Thyroid gland (tissue), 4 donors: ENCODE measurements around the gene WDFY2. TPM values are rescaled to one million over a fixed set of nuclear protein-coding genes. Genes with fewer than 3 reads are reported as not detected.

Source experiments
- DNase-seq, 2 donors: peaks; one replicate each; pipeline ENCODE4 v3.0.0-alpha.2; 2019
- H3K27ac ChIP-seq, 3 donors: fragments of 200-600 bp; sonication (generic); 1 replicate in 2 of 3; 2 replicates in 1 of 3; pipeline ENCODE4 v1.5.1; 2016 to 2019; ENCODE audit warnings: mild to moderate bottlenecking in 1 of 3, moderate library complexity in 1 of 3
- H3K27me3 ChIP-seq: fragments of 200-600 bp; sonication (generic); one replicate; pipeline ENCODE4 v1.5.1; 2019
- H3K36me3 ChIP-seq, 2 donors: fragments of 200-600 bp; sonication (generic); one replicate each; pipeline ENCODE4 v1.5.1; 2016 to 2019
- H3K4me1 ChIP-seq, 2 donors: fragments of 200-600 bp; sonication (generic); one replicate each; pipeline ENCODE4 v1.5.1; 2017 to 2019
- H3K4me3 ChIP-seq, 3 donors: fragments of 200-600 bp; sonication (generic); replicated peaks in 1 of 3; 1 replicate in 2 of 3; 2 replicates in 1 of 3; pipeline ENCODE4 v1.5.1; 2016; ENCODE audit warnings: mild to moderate bottlenecking in 1 of 3
- H3K9me3 ChIP-seq: fragments of 200-600 bp; sonication (generic); one replicate; pipeline ENCODE4 v1.5.1; 2017
- POLR2A ChIP-seq, 2 donors: fragments of 450-650 bp; IDR thresholded peaks; one replicate each; pipeline ENCODE4 v1.6.1; 2017; ENCODE audit warnings: antibody characterized with exemption in 2 of 2, mild to moderate bottlenecking in 2 of 2, moderate library complexity in 1 of 2
- WGBS, 2 donors: methylation state at CpG; one replicate each; pipeline ENCODE4 v1.1.5; 2017; 5-methylcytosine and 5-hydroxymethylcytosine counted together
- intact Hi-C: fragments of 100-400 bp; cut with DNase I; formaldehyde crosslinking; loops from one replicate; pipeline ENCODE4 v1.15.1; 2023
- total RNA-seq, 4 donors: library from RNA; depleted of rRNA; stranded (reverse); fragments of >200 nt; gene quantifications; one replicate each; pipeline ENCODE4 v1.2.3, GENCODE V29; 2016
- TF ChIP-seq, protein P1 (sequence below), 6 experiments: fragments of 200-600 bp in 3 of 6; fragments of 450-650 bp in 3 of 6; sonication (generic) in 3 of 6; IDR thresholded peaks; one replicate each; pipeline ENCODE4 v1.5.1; 2016 to 2019; ENCODE audit warnings: antibody characterized with exemption in 6 of 6, mild to moderate bottlenecking in 2 of 6, inconsistent platforms in 1 of 6, moderate library complexity in 1 of 6

WDFY2 gene
- total RNA-seq, 4 donors from 2014 or later, result 15.8 to 23.9 (median 20.9) TPM

DNA sequence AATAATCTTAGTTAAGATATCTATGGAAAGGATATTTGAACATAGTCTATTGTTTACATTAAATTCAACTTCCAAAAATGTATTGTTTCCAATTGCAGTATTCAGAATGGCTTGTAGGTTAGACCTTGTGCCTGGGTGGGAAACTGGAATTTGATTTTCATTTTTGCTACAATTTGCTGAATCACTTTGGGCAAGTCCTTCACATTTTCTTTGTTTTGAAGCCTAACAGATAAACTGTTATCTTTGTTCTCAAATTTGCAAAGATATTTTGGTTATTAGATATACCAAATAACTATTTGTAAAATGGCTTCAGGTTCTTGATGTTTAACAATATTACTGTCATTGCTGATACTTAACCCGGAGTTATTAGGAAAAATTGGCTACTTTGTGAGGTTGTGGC, 82.6 kb downstream of the WDFY2 start:
- intact Hi-C loops, result no loop called here
- H3K27me3 ChIP-seq, result no peaks in the 10 kb centered on the region
- no peak overlapping the region for H3K4me3 ChIP-seq
- no peak overlapping the region for H3K27ac ChIP-seq
- H3K4me1 ChIP-seq, result peaks cover 18 to 26% of the 10 kb centered on the region in 2 donors
- H3K9me3 ChIP-seq, result no peaks in the 10 kb centered on the region
- WGBS, 2 donors, result 96 to 98% methylated on average over 1 of the region's 1 CpG
- no peak for DNase-seq
- no peak for TF ChIP-seq POLR2A (IDR thresholded peaks at IDR 0.05)
- TF ChIP-seq, protein P1, sequence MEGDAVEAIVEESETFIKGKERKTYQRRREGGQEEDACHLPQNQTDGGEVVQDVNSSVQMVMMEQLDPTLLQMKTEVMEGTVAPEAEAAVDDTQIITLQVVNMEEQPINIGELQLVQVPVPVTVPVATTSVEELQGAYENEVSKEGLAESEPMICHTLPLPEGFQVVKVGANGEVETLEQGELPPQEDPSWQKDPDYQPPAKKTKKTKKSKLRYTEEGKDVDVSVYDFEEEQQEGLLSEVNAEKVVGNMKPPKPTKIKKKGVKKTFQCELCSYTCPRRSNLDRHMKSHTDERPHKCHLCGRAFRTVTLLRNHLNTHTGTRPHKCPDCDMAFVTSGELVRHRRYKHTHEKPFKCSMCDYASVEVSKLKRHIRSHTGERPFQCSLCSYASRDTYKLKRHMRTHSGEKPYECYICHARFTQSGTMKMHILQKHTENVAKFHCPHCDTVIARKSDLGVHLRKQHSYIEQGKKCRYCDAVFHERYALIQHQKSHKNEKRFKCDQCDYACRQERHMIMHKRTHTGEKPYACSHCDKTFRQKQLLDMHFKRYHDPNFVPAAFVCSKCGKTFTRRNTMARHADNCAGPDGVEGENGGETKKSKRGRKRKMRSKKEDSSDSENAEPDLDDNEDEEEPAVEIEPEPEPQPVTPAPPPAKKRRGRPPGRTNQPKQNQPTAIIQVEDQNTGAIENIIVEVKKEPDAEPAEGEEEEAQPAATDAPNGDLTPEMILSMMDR (IDR thresholded peaks at IDR 0.05), result no peak
- H3K36me3 ChIP-seq, result peaks cover 0 to 3% of the 10 kb centered on the region in 2 donors

DNA sequence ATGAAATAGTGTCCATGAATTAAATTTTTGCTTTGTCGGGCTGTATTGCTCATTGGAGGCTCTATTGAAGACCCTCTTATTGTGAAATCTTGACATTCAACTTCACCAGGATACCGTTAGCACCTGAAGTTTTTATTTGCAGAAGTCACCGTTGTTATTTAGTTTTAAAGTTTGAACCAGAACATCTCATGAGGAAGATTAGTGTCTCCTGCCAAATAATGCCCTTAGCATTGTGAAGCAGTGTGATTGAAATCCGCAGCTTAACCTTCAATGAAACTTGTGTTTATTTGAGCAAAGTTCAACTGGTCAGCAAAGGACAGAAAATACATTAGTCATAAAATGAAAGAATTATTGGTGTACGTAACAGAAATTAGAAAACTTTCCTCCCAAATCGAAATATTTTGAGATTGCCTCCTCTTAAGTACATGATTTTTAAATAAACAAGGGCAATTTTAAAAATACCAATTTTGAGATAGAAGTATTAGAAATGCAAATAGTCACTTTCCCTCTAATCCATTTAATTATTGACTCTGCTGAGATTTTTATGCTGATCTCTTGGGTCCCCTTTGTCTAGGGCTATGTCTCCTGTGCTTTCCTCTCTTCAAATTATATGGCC, 84.4 kb downstream of the WDFY2 start:
- Histone ChIP-seq H3K9me3 (no peaks in the 10 kb centered on the region), H3K36me3 (no peaks in the 10 kb centered on the region), H3K27me3 (no peaks in the 10 kb centered on the region), H3K4me3 (no peak overlapping the region), H3K27ac (peak overlapping the region in 1 of 3 donors; percentile 8), H3K4me1 (peaks cover 26 to 35% of the 10 kb centered on the region in 2 donors)
- TF ChIP-seq, protein P1 (IDR thresholded peaks at IDR 0.05), result no peak
- no peak for TF ChIP-seq POLR2A (IDR thresholded peaks at IDR 0.05)
- intact Hi-C loops, result no loop called here
- no peak for DNase-seq
- WGBS, 2 donors, result 78 to 80% methylated on average over 6 of the region's 6 CpGs

DNA sequence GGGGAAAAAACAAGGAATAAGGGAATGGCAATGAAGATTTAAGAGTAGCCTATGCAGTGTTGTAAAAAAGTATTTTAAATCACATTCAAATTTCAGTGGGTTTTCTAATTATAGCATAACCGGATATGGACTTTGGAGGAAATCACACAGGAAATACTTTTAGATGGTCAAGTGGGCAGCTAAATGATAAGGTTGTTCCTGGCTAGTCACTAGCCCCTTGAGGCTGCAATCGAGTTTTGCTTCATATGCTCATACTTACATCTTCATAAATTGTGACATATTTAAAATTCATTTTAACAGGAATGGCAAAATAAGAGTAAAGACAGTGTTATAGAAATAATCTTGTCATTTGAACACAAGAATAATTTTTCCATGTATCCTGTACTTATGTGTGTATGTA, 88.9 kb downstream of the WDFY2 start:
- Histone ChIP-seq H3K4me3 (no peak overlapping the region), H3K27ac (no peak overlapping the region), H3K9me3 (no peaks in the 10 kb centered on the region), H3K4me1 (peaks cover 26 to 33% of the 10 kb centered on the region in 2 donors), H3K27me3 (no peaks in the 10 kb centered on the region), H3K36me3 (no peaks in the 10 kb centered on the region)
- DNase-seq, result no peak
- TF ChIP-seq, protein P1 (IDR thresholded peaks at IDR 0.05), result no peak
- TF ChIP-seq POLR2A (IDR thresholded peaks at IDR 0.05), result no peak
- 45 to 61% methylated on average over 2 of the region's 2 CpGs for WGBS, 2 donors
- intact Hi-C loops, result no loop called here

DNA sequence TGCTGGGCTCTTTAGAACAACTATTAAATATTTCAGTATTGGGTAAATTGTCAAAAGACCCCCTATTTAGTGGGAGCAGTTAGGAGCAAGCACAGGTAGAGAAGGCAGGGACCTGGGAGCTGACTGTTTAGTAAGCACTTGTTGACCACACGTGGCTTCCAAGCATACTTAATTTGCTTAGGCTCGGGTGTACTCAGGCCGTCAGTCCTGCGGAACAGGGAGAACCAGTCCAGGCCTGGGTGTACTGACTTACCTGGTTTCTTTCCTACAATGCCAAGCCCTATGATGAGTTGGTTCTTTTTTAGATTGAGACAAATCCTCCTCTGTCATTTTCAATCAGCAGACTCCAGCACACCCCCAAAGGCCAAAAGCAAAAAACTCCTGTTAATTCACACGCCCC, 90.0 kb downstream of the WDFY2 start:
- TF ChIP-seq, protein P1 (IDR thresholded peaks at IDR 0.05), result no peak
- TF ChIP-seq POLR2A (IDR thresholded peaks at IDR 0.05), result peak in 1 of 2 donors; percentile 43
- no peaks in the 10 kb centered on the region for H3K9me3 ChIP-seq
- peaks cover 17 to 26% of the 10 kb centered on the region in 2 donors for H3K4me1 ChIP-seq
- intact Hi-C loops, result no loop called here
- peak overlapping the region; percentile 79 to 84 (median 81) for H3K27ac ChIP-seq
- WGBS, 2 donors, result 45 to 64% methylated on average over 5 of the region's 5 CpGs
- peak; percentile 91 for DNase-seq
- no peaks in the 10 kb centered on the region for H3K36me3 ChIP-seq
- H3K27me3 ChIP-seq, result no peaks in the 10 kb centered on the region
- H3K4me3 ChIP-seq, result no peak overlapping the region

DNA sequence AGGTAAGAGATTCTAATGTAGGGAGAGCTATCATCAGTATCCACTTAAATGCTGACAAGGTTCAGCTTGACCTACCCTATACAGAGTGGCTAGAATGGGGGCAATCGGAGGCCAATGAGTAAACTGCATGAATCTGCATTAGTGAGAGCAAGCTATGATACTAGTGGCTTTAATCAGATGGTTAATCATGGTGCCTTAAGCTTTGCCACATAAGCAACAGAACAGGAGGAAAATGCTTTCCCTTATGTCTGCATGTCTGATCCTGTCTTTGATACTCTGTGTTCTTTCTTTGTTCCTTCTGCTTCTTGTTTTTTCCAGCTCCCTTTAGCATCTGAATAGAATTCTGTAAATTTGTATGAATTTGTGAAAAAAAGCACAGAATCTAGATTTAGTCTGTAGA, 91.1 kb downstream of the WDFY2 start:
- intact Hi-C loops, result no loop called here
- TF ChIP-seq POLR2A (IDR thresholded peaks at IDR 0.05), result no peak
- TF ChIP-seq, protein P1 (IDR thresholded peaks at IDR 0.05), result no peak
- no peaks in the 10 kb centered on the region for H3K36me3 ChIP-seq
- H3K27ac ChIP-seq, result peak overlapping the region; percentile 79 to 84 (median 81)
- H3K4me3 ChIP-seq, result no peak overlapping the region
- no peak for DNase-seq
- H3K4me1 ChIP-seq, result peaks cover 17 to 26% of the 10 kb centered on the region in 2 donors
- H3K9me3 ChIP-seq, result no peaks in the 10 kb centered on the region
- WGBS, 2 donors, result 94 to 97% methylated on average over 1 of the region's 1 CpG
- no peaks in the 10 kb centered on the region for H3K27me3 ChIP-seq
